ENCODE results near the gene LRRC66. TPM values are rescaled to one million over a fixed set of nuclear protein-coding genes. Genes with fewer than 3 reads are reported as not detected.
A peak's percentile ranks its signal among the peaks of the same experiment; 100 is the strongest.

The LRRC66 gene
- total and polyA plus RNA-seq, 5 experiments from 2014 or later = 0.08 to 0.42 (median 0.33) TPM; not detected in 2

DNA sequence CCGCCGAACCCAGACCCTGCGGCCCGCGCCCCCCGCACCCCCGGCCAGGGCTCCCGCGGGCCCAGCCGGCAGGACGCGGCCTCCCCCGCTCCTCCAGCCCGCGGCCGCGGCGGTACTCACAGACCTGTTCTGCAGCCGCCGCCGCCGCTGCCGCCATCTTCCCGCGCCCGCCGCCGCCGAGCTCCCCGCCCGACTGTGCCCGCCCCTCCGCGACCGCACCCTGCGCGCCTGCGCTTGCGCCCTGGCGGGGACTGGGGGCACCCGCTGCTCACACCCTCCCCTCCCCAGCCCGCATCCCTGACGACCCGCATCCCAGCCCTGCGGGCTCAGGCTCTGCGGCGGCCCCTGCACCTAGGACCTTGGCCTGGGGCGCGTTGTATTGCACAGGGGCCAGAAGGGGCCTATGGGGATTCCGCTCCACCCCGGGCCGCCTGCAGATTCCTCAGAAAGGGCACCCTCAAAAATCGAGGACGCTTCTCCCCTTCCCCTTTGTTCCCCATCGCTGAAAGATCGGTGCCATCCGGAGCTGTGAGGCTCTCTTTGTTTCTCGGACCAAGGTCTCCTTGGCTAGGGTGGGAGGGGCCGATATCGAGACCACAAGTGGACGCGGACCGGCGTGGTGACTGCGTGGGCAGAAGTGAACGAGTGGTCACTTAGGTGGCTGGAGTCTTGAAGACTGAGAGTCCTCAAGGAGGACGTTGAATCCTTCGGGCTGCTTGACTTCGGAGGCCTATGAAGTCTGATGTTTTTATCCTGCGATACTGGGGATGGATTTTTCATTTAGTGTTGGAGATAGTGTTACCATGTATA, 18.1 kb upstream of the LRRC66 start, which contains the start of gene SGCB:
Gene SGCB (minus strand): TSS at position 197 of the 810 bp plus-strand sequence. CDS start 40 bp downstream, at position 157.
- H3K4me1 Mint-ChIP-seq = peaks cover 15 to 26% (median 23%) of the 10 kb centered on the region in 4 donors
- DNase-seq (peak; percentile 55 to 82 (median 70)), ATAC-seq (peak; percentile 93 to 97)
- peak within 1 kb of the TSS in 9 of 10 donors; percentile 41 to 87 (median 79) for H3K27ac Mint-ChIP-seq
- peak within 1 kb of the TSS; percentile 79 to 93 (median 86) for H3K4me3 Mint-ChIP-seq
- no peaks in the 10 kb centered on the region for H3K36me3 Mint-ChIP-seq
- H3K27me3 Mint-ChIP-seq = peaks cover 6 to 31% (median 19%) of the 10 kb centered on the region in 5 donors
- no peaks in the 10 kb centered on the region for H3K9me3 Mint-ChIP-seq
- POLR2A ChIA-PET = interaction anchor here (1.4 to 1.8 kb wide), 2 partner anchors 195 to 675 kb away, joined by 3 to 16 read pairs; partner anchors contain the start of gene DCUN1D4

DNA sequence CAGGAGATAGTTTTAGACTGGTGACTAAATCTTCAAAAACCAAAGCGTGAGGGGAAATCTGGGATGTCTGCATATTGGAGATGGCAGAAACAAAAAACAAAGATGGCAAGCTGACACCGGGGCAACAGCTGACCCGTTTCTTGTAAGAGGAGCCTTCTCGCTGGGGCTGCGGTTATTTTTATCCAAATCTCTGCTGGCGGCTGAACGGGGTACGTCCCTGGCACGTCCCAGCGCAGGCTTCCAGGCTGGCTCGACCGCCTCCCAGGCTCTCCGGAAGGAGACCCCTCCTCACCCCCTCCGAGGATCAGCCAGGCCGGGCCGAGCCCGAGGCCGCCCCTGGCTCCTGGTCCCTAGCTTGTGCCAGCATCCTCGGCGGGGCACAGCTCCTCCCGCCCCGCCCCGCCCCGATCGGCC, 17.5 kb upstream of the LRRC66 start:
- Mint-ChIP-seq H3K27me3 (peaks cover 6 to 29% (median 14%) of the 10 kb centered on the region in 5 donors), H3K36me3 (no peaks in the 10 kb centered on the region), H3K4me1 (peaks cover 15 to 26% (median 23%) of the 10 kb centered on the region in 4 donors), H3K9me3 (no peaks in the 10 kb centered on the region), H3K4me3 (peak overlapping the region; percentile 79 to 93 (median 86)), H3K27ac (peak overlapping the region in 9 of 10 donors; percentile 25 to 87 (median 71))
- POLR2A ChIA-PET = interaction anchor here (1.8 kb wide), 1 partner anchor 194 kb away, joined by 16 read pairs; the partner anchor contains the start of gene DCUN1D4
- DNase-seq = peak in 2 of 10 donors; percentile 4 to 31
- ATAC-seq = peak; percentile 43

- Mint-ChIP-seq H3K4me3 (peak overlapping the region; percentile 79 to 93 (median 86)), H3K36me3 (no peaks in the 10 kb centered on the region), H3K27me3 (peaks cover 1 to 24% (median 9%) of the 10 kb centered on the region in 5 donors), H3K27ac (peak overlapping the region in 8 of 10 donors; percentile 37 to 87 (median 72)), H3K4me1 (peaks cover 15 to 26% (median 23%) of the 10 kb centered on the region in 4 donors), H3K9me3 (no peaks in the 10 kb centered on the region)
- ATAC-seq (no peak), DNase-seq (no peak)
- POLR2A ChIA-PET = interaction anchor here (1.8 kb wide), 1 partner anchor 194 kb away, joined by 16 read pairs; the partner anchor contains the start of gene DCUN1D4
These were observed 16.8 kb upstream of the LRRC66 start for GRCh38 chr4:52036886-52037530.

DNA sequence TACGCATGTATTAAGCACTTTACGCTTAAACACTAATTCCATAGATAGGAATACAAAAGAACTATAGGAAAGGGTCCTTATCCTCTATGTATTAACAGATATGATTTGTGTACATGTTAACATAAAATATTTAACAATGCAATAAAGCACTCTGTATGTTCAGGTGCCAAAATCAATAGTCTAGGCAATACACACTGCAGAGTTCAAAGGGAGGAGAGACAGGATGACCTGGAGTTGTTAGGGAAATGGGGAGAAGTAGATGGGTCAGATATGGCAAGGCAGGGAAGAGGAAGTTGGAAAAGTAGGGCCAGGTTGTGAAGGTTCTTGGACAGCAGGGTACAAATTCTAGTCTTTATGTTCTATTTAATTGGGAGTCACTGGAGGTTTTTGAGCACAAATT, 15.0 kb upstream of the LRRC66 start:
- Mint-ChIP-seq H3K9me3 (no peaks in the 10 kb centered on the region), H3K36me3 (peaks cover 0 to 3% (median 0%) of the 10 kb centered on the region in 3 donors), H3K27me3 (peaks cover 0 to 16% (median 0%) of the 10 kb centered on the region in 5 donors), H3K4me1 (peaks cover 15 to 26% (median 23%) of the 10 kb centered on the region in 4 donors), H3K27ac (peak overlapping the region in 1 of 10 donors; percentile 4), H3K4me3 (no peak overlapping the region)
- DNase-seq = no peak
- POLR2A ChIA-PET = no interaction called here
- ATAC-seq = no peak

- Mint-ChIP-seq H3K36me3 (peaks cover 5 to 18% (median 7%) of the 10 kb centered on the region in 3 donors), H3K4me1 (peaks cover 9 to 19% (median 14%) of the 10 kb centered on the region in 4 donors), H3K4me3 (no peak overlapping the region), H3K27ac (no peak overlapping the region), H3K9me3 (no peaks in the 10 kb centered on the region), H3K27me3 (peaks cover 0 to 5% (median 0%) of the 10 kb centered on the region in 5 donors)
- POLR2A ChIA-PET = no interaction called here
- ATAC-seq (no peak), DNase-seq (no peak)
These were observed 11.8 kb upstream of the LRRC66 start for GRCh38 chr4:52032005-52032404.

GRCh38 chr4:52028970-52029369, 8.8 kb upstream of the LRRC66 start:
- no peaks in the 10 kb centered on the region for H3K9me3 Mint-ChIP-seq
- H3K4me1 Mint-ChIP-seq = no peaks in the 10 kb centered on the region
- H3K27me3 Mint-ChIP-seq = no peaks in the 10 kb centered on the region
- no peak overlapping the region for H3K27ac Mint-ChIP-seq
- ATAC-seq (no peak), DNase-seq (no peak)
- POLR2A ChIA-PET = no interaction called here
- H3K36me3 Mint-ChIP-seq = peaks cover 5 to 23% (median 7%) of the 10 kb centered on the region in 3 donors
- no peak overlapping the region for H3K4me3 Mint-ChIP-seq

- DNase-seq (no peak), ATAC-seq (no peak)
- POLR2A ChIA-PET = no interaction called here
- Mint-ChIP-seq H3K9me3 (no peaks in the 10 kb centered on the region), H3K27me3 (no peaks in the 10 kb centered on the region), H3K4me1 (no peaks in the 10 kb centered on the region), H3K27ac (no peak overlapping the region), H3K36me3 (peaks cover 0 to 4% (median 0%) of the 10 kb centered on the region in 3 donors), H3K4me3 (no peak overlapping the region)
These were observed 2.3 kb downstream of the LRRC66 start for GRCh38 chr4:52017814-52018213.

- no peak for ATAC-seq
- no peaks in the 10 kb centered on the region for H3K27me3 Mint-ChIP-seq
- POLR2A ChIA-PET = no interaction called here
- H3K4me3 Mint-ChIP-seq = no peak overlapping the region
- no peak overlapping the region for H3K27ac Mint-ChIP-seq
- no peaks in the 10 kb centered on the region for H3K4me1 Mint-ChIP-seq
- no peaks in the 10 kb centered on the region for H3K9me3 Mint-ChIP-seq
- H3K36me3 Mint-ChIP-seq = peaks cover 0 to 2% (median 0%) of the 10 kb centered on the region in 3 donors
- no peak for DNase-seq
These were observed 3.2 kb downstream of the LRRC66 start for GRCh38 chr4:52016981-52017380.

GRCh38 chr4:52015366-52015765, 4.8 kb downstream of the LRRC66 start:
- Mint-ChIP-seq H3K9me3 (no peaks in the 10 kb centered on the region), H3K4me1 (no peaks in the 10 kb centered on the region), H3K4me3 (no peak overlapping the region), H3K27me3 (no peaks in the 10 kb centered on the region), H3K27ac (peak overlapping the region in 1 of 10 donors; percentile 26), H3K36me3 (no peaks in the 10 kb centered on the region)
- POLR2A ChIA-PET = no interaction called here
- ATAC-seq (no peak), DNase-seq (no peak)

GRCh38 chr4:52014903-52015302, 5.3 kb downstream of the LRRC66 start:
- POLR2A ChIA-PET = no interaction called here
- no peak for ATAC-seq
- H3K36me3 Mint-ChIP-seq = no peaks in the 10 kb centered on the region
- peak overlapping the region in 1 of 10 donors; percentile 26 for H3K27ac Mint-ChIP-seq
- no peaks in the 10 kb centered on the region for H3K4me1 Mint-ChIP-seq
- H3K27me3 Mint-ChIP-seq = no peaks in the 10 kb centered on the region
- no peak for DNase-seq
- H3K4me3 Mint-ChIP-seq = no peak overlapping the region
- H3K9me3 Mint-ChIP-seq = no peaks in the 10 kb centered on the region

DNA sequence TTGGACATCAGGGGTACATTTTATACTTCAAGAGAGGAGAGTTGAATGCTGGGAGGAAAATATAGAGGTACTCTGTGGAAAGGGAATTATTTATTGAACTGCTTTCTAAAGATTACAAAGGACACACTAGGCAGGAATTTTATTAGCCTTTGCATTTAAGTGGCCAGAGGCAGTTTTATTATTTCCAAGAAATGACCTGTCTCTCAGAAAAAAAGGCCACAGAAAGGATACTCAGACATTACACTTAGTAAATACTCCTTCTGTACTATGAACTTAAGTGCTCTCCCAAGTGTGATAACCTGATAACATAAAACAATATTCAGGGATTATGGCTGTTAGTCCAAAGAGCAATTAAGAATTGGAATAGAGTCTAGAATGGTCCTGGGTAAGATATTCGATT, 7.5 kb downstream of the LRRC66 start:
- POLR2A ChIA-PET = no interaction called here
- Mint-ChIP-seq H3K27ac (no peak overlapping the region), H3K36me3 (no peaks in the 10 kb centered on the region), H3K9me3 (no peaks in the 10 kb centered on the region), H3K27me3 (no peaks in the 10 kb centered on the region), H3K4me3 (no peak overlapping the region), H3K4me1 (no peaks in the 10 kb centered on the region)
- ATAC-seq = no peak
- no peak for DNase-seq

DNA sequence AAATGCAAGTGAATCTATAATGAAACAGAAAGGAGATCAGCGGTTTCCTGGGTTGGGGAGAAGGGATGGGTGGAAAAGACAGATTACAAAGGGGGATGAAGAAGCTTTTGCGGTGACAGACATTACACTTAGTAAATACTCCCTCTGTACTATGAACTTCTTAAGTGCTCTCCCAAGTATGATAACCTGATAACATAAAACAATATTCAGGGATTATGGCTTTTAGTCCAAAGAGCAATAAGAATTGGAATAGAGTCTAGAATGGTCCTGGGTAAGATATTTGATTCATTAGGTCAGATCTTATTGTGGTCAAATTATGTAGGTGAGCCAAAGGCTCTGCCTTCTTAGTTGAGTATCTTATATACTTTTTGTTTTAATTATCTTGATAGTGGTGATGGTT, 9.2 kb downstream of the LRRC66 start:
- Mint-ChIP-seq H3K4me3 (no peak overlapping the region), H3K36me3 (no peaks in the 10 kb centered on the region), H3K9me3 (no peaks in the 10 kb centered on the region), H3K4me1 (no peaks in the 10 kb centered on the region), H3K27ac (peak overlapping the region in 1 of 10 donors; percentile 29), H3K27me3 (no peaks in the 10 kb centered on the region)
- POLR2A ChIA-PET = no interaction called here
- ATAC-seq (no peak), DNase-seq (no peak)

DNA sequence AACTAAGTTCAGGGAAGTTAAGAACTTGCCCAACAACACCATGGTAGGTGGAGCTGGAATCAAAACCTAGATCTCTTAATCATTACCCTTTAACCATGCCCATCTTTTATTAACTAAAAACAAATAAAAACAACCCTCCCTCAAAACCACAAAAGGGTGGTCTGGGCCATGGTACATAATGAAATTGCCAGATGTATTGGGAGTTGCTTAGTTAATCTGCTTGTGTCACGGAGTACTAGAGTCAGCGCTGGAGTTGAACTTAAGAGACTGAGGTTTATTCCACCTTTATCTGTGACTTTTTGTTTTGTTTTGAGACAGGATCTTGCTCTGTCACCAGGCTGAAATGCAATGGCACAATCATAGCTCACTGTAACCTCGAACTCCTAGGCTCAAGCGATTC, 13.3 kb downstream of the LRRC66 start:
- POLR2A ChIA-PET = no interaction called here
- no peak for ATAC-seq
- Mint-ChIP-seq H3K27ac (no peak overlapping the region), H3K27me3 (no peaks in the 10 kb centered on the region), H3K36me3 (peaks cover 0 to 4% (median 0%) of the 10 kb centered on the region in 3 donors), H3K9me3 (no peaks in the 10 kb centered on the region), H3K4me3 (no peak overlapping the region), H3K4me1 (no peaks in the 10 kb centered on the region)
- DNase-seq = no peak

Measured in naive thymus-derived CD8-positive, alpha-beta T cell (primary cell).